Astrocyte (in vitro differentiated cells and primary cell): ENCODE measurements around the gene AQP7. TPM values are rescaled to one million over a fixed set of nuclear protein-coding genes. Genes with fewer than 3 reads are reported as not detected.

Experiments
- DNase-seq: peaks from one replicate; pipeline ENCODE4 v3.0.0-alpha.2; 2010; ENCODE audit warnings: low read depth
- FAIRE-seq: peaks from 2 replicates; lab custom pipeline; 2011; peaks lifted over from hg19 to GRCh38; lab: Jason Lieb, UNC
- H2AFZ ChIP-seq: 2 replicates; pipeline ENCODE4 v1.6.0; 2012; ENCODE audit warnings: low read depth, low read length, inconsistent platforms
- H3K27ac ChIP-seq: 2 replicates; pipeline ENCODE4 v1.5.1; 2011; ENCODE audit warnings: low read depth, low read length, inconsistent platforms
- H3K27me3 ChIP-seq: 2 replicates; pipeline ENCODE4 v1.6.0; 2011; ENCODE audit warnings: low read length, inconsistent platforms; ENCODE audit not compliant: insufficient read depth
- H3K36me3 ChIP-seq: 2 replicates; pipeline ENCODE4 v1.5.1; 2011; ENCODE audit warnings: low read length, inconsistent platforms; ENCODE audit not compliant: insufficient read depth
- H3K4me1 ChIP-seq: 2 replicates; pipeline ENCODE4 v1.5.1; 2011; ENCODE audit warnings: low read length, inconsistent platforms; ENCODE audit not compliant: insufficient read depth
- H3K4me2 ChIP-seq: 2 replicates; pipeline ENCODE4 v1.6.0; 2012; ENCODE audit warnings: low read length, inconsistent platforms
- H3K4me3 ChIP-seq: 2 replicates; pipeline ENCODE4 v1.5.1; 2011; ENCODE audit warnings: low read depth, mild to moderate bottlenecking, low read length, inconsistent platforms; ENCODE audit not compliant: insufficient read depth
- H3K79me2 ChIP-seq: 2 replicates; pipeline ENCODE4 v1.6.0; 2012; ENCODE audit warnings: mild to moderate bottlenecking, low read length, inconsistent platforms; ENCODE audit not compliant: insufficient read depth
- H3K9ac ChIP-seq: 2 replicates; pipeline ENCODE4 v1.6.0; 2012; ENCODE audit warnings: mild to moderate bottlenecking, low read length, inconsistent platforms
- H3K9me3 ChIP-seq: 2 replicates; pipeline ENCODE4 v1.5.1; 2012; ENCODE audit warnings: low read depth, mild to moderate bottlenecking, low read length, inconsistent platforms; ENCODE audit not compliant: insufficient read depth
- H4K20me1 ChIP-seq: 2 replicates; pipeline ENCODE4 v1.6.0; 2012; ENCODE audit warnings: low read length, inconsistent platforms; ENCODE audit not compliant: insufficient read depth
- H3K27ac Mint-ChIP-seq: one replicate; pipeline ENCODE4 v1.8.0; 2021; ENCODE audit warnings: mild to moderate bottlenecking, mixed read lengths; ENCODE audit not compliant: unreplicated experiment
- H3K27me3 Mint-ChIP-seq: one replicate; pipeline ENCODE4 v1.8.0; 2021; ENCODE audit warnings: low read depth, mixed read lengths; ENCODE audit not compliant: unreplicated experiment
- H3K36me3 Mint-ChIP-seq: one replicate; pipeline ENCODE4 v1.8.0; 2021; ENCODE audit warnings: low read depth, mixed read lengths; ENCODE audit not compliant: unreplicated experiment
- H3K4me1 Mint-ChIP-seq: one replicate; pipeline ENCODE4 v1.8.0; 2021; ENCODE audit warnings: low read depth, mixed read lengths; ENCODE audit not compliant: unreplicated experiment
- H3K4me3 Mint-ChIP-seq: one replicate; pipeline ENCODE4 v1.8.0; 2021; ENCODE audit warnings: mild to moderate bottlenecking, moderate library complexity, mixed read lengths; ENCODE audit not compliant: unreplicated experiment
- H3K9me3 Mint-ChIP-seq: one replicate; pipeline ENCODE4 v1.8.0; 2021; ENCODE audit warnings: mild to moderate bottlenecking, mixed read lengths; ENCODE audit not compliant: unreplicated experiment
- EZH2 ChIP-seq: IDR thresholded peaks from 2 replicates; pipeline ENCODE4 v1.6.1; 2012; ENCODE audit warnings: mild to moderate bottlenecking, low read length, inconsistent platforms; ENCODE audit not compliant: insufficient read depth
- total RNA-seq: library from RNA; stranded (reverse); gene quantifications from 2 replicates; pipeline ENCODE4 v1.2.1, GENCODE V29; 2021
- TF ChIP-seq, protein P1 (sequence below): IDR thresholded peaks from 2 replicates; pipeline ENCODE4 v1.5.1; 2011; ENCODE audit warnings: low read depth, mild to moderate bottlenecking, inconsistent platforms, low read length, moderate library complexity; ENCODE audit not compliant: insufficient read depth

AQP7 gene
- total RNA-seq, 1 donor from 2014 or later, result 1.9 TPM

DNA sequence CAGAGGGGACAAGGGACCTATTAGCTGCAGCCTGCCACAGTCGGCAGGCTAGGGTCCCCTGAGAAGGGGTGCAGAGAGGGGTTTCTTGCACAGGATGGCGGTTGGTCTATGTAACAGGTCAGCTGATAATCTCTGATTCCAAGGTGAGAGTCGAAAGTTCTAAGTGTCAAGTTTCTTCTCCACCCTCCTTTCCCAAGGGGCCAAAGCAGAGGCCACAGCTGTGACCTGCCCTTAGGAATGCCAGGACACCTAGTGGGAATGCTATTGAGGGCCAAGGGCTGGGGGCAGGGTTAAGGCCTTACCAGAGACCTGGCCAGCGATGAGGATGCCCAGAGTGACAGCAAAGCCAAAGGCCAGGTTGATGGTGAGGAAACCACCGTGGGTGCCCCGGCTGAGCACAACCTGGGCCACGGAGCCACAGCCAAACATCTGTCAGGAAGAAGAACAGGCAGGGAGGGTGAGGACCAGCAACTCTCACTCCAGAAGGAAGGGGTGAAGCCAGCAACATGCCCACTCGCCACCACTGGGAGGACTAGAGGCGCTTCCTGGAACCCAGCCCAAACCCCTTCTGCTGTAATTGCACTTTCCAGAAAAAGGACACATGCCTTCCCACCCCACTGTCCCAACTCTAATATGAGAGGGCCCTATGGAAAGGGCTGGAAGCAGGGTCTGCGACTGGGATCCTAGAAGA lies 41.2 kb upstream of the AQP7 start:
- Mint-ChIP-seq H3K4me1 (peaks cover 26% of the 10 kb centered on the region), H3K27me3 (peaks cover 40% of the 10 kb centered on the region), H3K4me3 (no peak overlapping the region), H3K9me3 (peaks cover 2% of the 10 kb centered on the region), H3K36me3 (peaks cover 2% of the 10 kb centered on the region), H3K27ac (no peak overlapping the region)
- Histone ChIP-seq H3K27me3 (peaks cover 3% of the 10 kb centered on the region), H2AFZ (no peak overlapping the region), H3K4me2 (no peak overlapping the region), H3K9ac (no peak overlapping the region), H3K4me3 (no peak overlapping the region), H3K36me3 (no peaks in the 10 kb centered on the region), H3K4me1 (peaks cover 15% of the 10 kb centered on the region), H4K20me1 (no peaks in the 10 kb centered on the region), H3K9me3 (no peaks in the 10 kb centered on the region), H3K79me2 (no peaks in the 10 kb centered on the region), H3K27ac (no peak overlapping the region)
- no peak for DNase-seq
- FAIRE-seq, result no peak
- TF ChIP-seq, protein P1, sequence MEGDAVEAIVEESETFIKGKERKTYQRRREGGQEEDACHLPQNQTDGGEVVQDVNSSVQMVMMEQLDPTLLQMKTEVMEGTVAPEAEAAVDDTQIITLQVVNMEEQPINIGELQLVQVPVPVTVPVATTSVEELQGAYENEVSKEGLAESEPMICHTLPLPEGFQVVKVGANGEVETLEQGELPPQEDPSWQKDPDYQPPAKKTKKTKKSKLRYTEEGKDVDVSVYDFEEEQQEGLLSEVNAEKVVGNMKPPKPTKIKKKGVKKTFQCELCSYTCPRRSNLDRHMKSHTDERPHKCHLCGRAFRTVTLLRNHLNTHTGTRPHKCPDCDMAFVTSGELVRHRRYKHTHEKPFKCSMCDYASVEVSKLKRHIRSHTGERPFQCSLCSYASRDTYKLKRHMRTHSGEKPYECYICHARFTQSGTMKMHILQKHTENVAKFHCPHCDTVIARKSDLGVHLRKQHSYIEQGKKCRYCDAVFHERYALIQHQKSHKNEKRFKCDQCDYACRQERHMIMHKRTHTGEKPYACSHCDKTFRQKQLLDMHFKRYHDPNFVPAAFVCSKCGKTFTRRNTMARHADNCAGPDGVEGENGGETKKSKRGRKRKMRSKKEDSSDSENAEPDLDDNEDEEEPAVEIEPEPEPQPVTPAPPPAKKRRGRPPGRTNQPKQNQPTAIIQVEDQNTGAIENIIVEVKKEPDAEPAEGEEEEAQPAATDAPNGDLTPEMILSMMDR, result no peak
- no peak for TF ChIP-seq EZH2

DNA sequence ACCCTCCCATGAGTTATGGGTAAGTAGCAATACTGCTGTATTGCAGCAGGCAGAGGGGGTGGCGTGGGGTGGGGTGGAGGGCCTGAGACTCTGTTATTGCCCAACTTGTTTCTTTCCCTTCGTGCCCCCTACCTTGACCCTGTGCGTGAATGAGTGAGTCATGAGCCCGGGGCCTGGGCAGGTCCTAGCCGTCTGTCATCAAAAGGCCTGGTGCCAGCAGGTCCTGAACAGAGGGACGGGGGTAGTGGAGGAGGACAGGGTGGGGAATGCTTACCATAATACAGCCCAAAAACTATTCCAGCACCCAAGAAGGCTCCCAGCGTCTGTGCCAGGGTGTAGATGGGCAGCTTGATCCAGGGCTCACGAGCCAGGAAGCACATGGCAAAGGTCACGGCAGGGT lies 40.7 kb upstream of the AQP7 start:
- FAIRE-seq (no peak), DNase-seq (no peak)
- Mint-ChIP-seq H3K36me3 (peaks cover 2% of the 10 kb centered on the region), H3K9me3 (peaks cover 2% of the 10 kb centered on the region), H3K4me1 (peaks cover 26% of the 10 kb centered on the region), H3K4me3 (no peak overlapping the region), H3K27ac (no peak overlapping the region), H3K27me3 (peaks cover 38% of the 10 kb centered on the region)
- peaks cover 3% of the 10 kb centered on the region for H3K27me3 ChIP-seq
- no peak overlapping the region for H3K27ac ChIP-seq
- H3K9me3 ChIP-seq, result no peaks in the 10 kb centered on the region
- H3K9ac ChIP-seq, result no peak overlapping the region
- H3K4me1 ChIP-seq, result peaks cover 15% of the 10 kb centered on the region
- no peak overlapping the region for H3K4me3 ChIP-seq
- no peaks in the 10 kb centered on the region for H3K79me2 ChIP-seq
- TF ChIP-seq, protein P1, result no peak
- no peak for TF ChIP-seq EZH2
- H2AFZ ChIP-seq, result no peak overlapping the region
- no peaks in the 10 kb centered on the region for H4K20me1 ChIP-seq
- H3K36me3 ChIP-seq, result no peaks in the 10 kb centered on the region
- H3K4me2 ChIP-seq, result no peak overlapping the region

DNA sequence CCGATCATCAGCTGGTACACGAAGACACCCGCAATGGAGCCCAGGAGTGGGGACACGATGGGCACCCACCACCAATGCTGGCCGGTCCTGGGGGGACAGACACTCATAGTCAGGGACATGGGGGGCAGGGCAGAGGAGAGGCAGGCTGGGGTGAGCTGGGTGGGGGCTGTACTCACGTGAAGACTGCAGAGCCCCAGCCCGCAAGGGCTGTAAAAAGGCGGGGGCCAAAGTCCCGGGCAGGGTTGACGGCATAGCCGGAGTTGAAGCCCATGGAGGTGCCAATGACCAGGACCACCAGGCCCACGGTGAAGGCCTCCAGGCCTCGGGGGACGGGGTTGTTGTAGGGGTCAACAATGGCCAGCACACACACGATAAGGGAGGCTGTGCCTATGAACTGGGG lies 39.8 kb upstream of the AQP7 start:
- no peak overlapping the region for H3K9ac ChIP-seq
- H3K79me2 ChIP-seq, result no peaks in the 10 kb centered on the region
- DNase-seq (no peak), FAIRE-seq (no peak)
- Mint-ChIP-seq H3K4me1 (peaks cover 21% of the 10 kb centered on the region), H3K4me3 (no peak overlapping the region), H3K27me3 (peaks cover 44% of the 10 kb centered on the region), H3K36me3 (peaks cover 2% of the 10 kb centered on the region), H3K9me3 (peaks cover 4% of the 10 kb centered on the region), H3K27ac (no peak overlapping the region)
- no peak overlapping the region for H3K4me3 ChIP-seq
- no peaks in the 10 kb centered on the region for H3K36me3 ChIP-seq
- no peak overlapping the region for H2AFZ ChIP-seq
- peaks cover 8% of the 10 kb centered on the region for H3K4me1 ChIP-seq
- no peaks in the 10 kb centered on the region for H3K9me3 ChIP-seq
- no peaks in the 10 kb centered on the region for H4K20me1 ChIP-seq
- H3K4me2 ChIP-seq, result no peak overlapping the region
- no peak overlapping the region for H3K27ac ChIP-seq
- H3K27me3 ChIP-seq, result peaks cover 3% of the 10 kb centered on the region
- TF ChIP-seq, protein P1, result no peak
- TF ChIP-seq EZH2, result no peak
